NB4 (cell line): ENCODE results near the gene TNNI3K.

ENCODE experiments used
- CTCF ChIP-seq: IDR thresholded peaks from one replicate; pipeline ENCODE4 v1.5.1; 2012; ENCODE audit warnings: low read depth, low read length
- POLR2A ChIP-seq: IDR thresholded peaks from 2 replicates; pipeline ENCODE4 v1.6.1; 2011; ENCODE audit warnings: mild to moderate bottlenecking; ENCODE audit not compliant: insufficient read length; ENCODE audit errors: extremely low read depth

DNA sequence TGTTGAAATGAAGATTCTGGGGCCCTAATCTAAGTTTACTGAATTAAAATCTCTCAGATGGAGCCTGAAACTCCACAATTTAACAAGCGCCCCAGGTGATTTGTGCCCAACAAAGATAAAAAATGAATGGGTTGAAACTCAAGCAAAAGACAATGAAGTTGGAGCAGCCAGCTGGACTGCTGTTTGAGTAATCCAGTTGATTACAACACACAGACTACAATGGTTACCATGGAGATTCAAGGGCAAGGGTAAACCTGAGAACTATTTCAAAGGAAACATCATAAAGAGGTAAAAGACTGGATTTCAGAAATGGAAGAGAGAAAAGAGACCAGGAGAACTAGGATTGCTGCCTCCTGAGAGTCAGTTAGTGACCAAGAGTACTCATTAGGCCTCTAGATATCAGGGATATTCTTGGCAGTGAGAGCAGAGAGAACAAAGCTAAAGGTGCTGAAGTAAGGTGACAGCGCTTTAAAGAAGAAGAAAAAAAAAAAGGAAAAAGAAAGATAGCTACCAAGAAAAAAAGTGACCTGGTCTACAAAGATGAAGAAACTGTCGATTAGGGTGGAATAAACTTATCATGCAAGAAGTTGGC lies 232.7 kb downstream of the TNNI3K start:
- no peak for TF ChIP-seq CTCF
- no peak for TF ChIP-seq POLR2A
